ENCODE measurements around the gene OSBPL8. TPM values are rescaled to one million over a fixed set of nuclear protein-coding genes. Genes with fewer than 3 reads are reported as not detected.

OSBPL8 gene
- total and polyA plus RNA-seq, 2 of the 8 experiments (the other 6 are each of a cell fraction or from before 2014, with no cell fraction given), result 10.9 to 81.1 TPM

DNA sequence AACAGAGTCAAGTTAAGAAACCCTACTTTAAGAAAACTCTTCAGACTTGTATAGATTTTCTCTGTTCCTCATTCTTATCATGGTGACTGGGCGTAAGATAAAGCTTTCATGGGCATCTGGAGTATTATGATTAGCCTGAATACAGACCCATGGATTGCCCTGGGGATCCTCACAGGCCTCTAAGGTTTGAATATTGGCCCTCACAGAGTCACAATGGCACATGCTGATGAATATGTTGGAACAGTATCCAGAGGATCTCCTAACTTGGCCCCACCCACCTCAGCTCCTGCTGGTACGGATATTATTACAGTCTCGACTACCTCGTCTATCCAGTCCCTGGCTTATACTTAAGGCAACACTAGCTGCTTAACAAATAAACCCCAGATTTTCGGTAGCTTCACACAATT is 8.1 kb downstream of the OSBPL8 start:
- peaks cover 2% of the 10 kb centered on the region; the same call in 1 of the 2 replicates for H3K79me1 ChIP-seq (ENCODE audit: low read depth, low read length)
- no peaks in the 10 kb centered on the region for H3K36me3 ChIP-seq (ENCODE audit: control insufficient read depth in 2 of 4, insufficient read depth in 4 of 4, low read length in 3 of 4)
- no peak overlapping the region for H2BK12ac ChIP-seq (ENCODE audit: low read depth, low read length)
- no peak overlapping the region for H3K4me3 ChIP-seq (ENCODE audit: extremely low read depth in 1 of 4, insufficient read depth in 2 of 4, low read depth in 3 of 4, low read length in 4 of 4)
- no peak overlapping the region for H4K8ac ChIP-seq (ENCODE audit: extremely low read depth, insufficient read depth, low read length)
- H2AFZ ChIP-seq (ENCODE audit: low read length), result no peak overlapping the region
- no peaks in the 10 kb centered on the region for H3K23me2 ChIP-seq (ENCODE audit: low read depth, low read length)
- H3K4ac ChIP-seq (replicated peaks; ENCODE audit: insufficient read length, low read depth, low read length), result no peak overlapping the region
- no peak overlapping the region for H2BK15ac ChIP-seq (ENCODE audit: low read length)
- H4K91ac ChIP-seq (replicated peaks; ENCODE audit: insufficient read length, low read length), result no peak overlapping the region
- ChIA-PET POLR2A (ENCODE audit: partially characterized antibody) (interaction anchor here (0.5 to 3.0 kb wide), 3 partner anchors 8 to 504 kb away, joined by 3 to 15 read pairs (median 4); partner anchors contain the start of gene OSBPL8), CTCF (ENCODE audit: partially characterized antibody) (interaction anchor here (1.3 kb wide), 1 partner anchor 10 kb away, joined by 3 read pairs; no protein-coding TSS in a partner anchor)
- H3K18ac ChIP-seq (ENCODE audit: extremely low read depth, low read length), result no peak overlapping the region
- peaks cover 0 to 96% of the 10 kb centered on the region in 2 experiments; a peak in 2 of 4 replicates for H3K79me2 ChIP-seq (ENCODE audit: control insufficient read depth in 1 of 2, insufficient read depth in 2 of 2, low read length in 2 of 2)
- H3K27ac ChIP-seq (ENCODE audit: low read depth, low read length), result no peak overlapping the region
- no peak overlapping the region for H2BK5ac ChIP-seq (ENCODE audit: low read depth, low read length)
- no peak overlapping the region for H4K5ac ChIP-seq (ENCODE audit: insufficient read length, low read depth, low read length)
- no peak for FAIRE-seq
- DNase-seq (ENCODE audit: low read depth in 1 of 2, low spot score in 2 of 2), result no peak
- H3K4me1 ChIP-seq (replicated peaks in 1 of 4; ENCODE audit: control insufficient read depth in 3 of 4, insufficient read depth in 4 of 4, low read length in 3 of 4), result peaks cover 0 to 12% (median 5%) of the 10 kb centered on the region in 4 experiments; a peak in 5 of 7 replicates
- H4K20me1 ChIP-seq (replicated peaks in 1 of 2; ENCODE audit: control insufficient read depth in 1 of 2, insufficient read depth in 2 of 2, low read length in 2 of 2), result peaks cover 2 to 6% of the 10 kb centered on the region in 2 experiments
- no peak overlapping the region for H2BK20ac ChIP-seq (ENCODE audit: low read length)
- no peak overlapping the region for H3K4me2 ChIP-seq (ENCODE audit: insufficient read depth in 1 of 2, low read depth in 2 of 2, low read length in 2 of 2)
- H3K27me3 ChIP-seq (replicated peaks in 1 of 4; ENCODE audit: control insufficient read depth in 3 of 4, extremely low read depth in 1 of 4, insufficient read depth in 3 of 4, low read length in 3 of 4), result no peaks in the 10 kb centered on the region
- H2BK120ac ChIP-seq (replicated peaks; ENCODE audit: low read depth, low read length), result no peak overlapping the region
- no peak overlapping the region for H3K9ac ChIP-seq (replicated peaks in 1 of 4; ENCODE audit: extremely low read depth in 1 of 4, low read depth in 3 of 4, low read length in 3 of 4)
- H3K14ac ChIP-seq (ENCODE audit: insufficient read length), result no peak overlapping the region
- no peak overlapping the region for H3K23ac ChIP-seq (ENCODE audit: insufficient read length)
- 88% methylated on average over 5 of the region's 5 CpGs; no CpG with 5 or more reads in 1 of the 2 experiments for WGBS, 2 experiments (ENCODE audit: extremely low coverage in 1 of 2, insufficient coverage in 1 of 2, insufficient read length in 1 of 2, insufficient replicate concordance in 2 of 2, low coverage in 1 of 2, low lambda C conversion rate in 2 of 2, missing lambda C conversion rate in 1 of 2)
- no peaks in the 10 kb centered on the region for H3K9me3 ChIP-seq (ENCODE audit: insufficient read depth in 2 of 2, low read depth in 1 of 2, low read length in 1 of 2)
- no peak overlapping the region for H2AK5ac ChIP-seq (ENCODE audit: low read depth, low read length)
- no peak overlapping the region for H3K56ac ChIP-seq (replicated peaks; ENCODE audit: insufficient read length, low read depth, low read length)
- TF ChIP-seq BRCA1 (IDR thresholded peaks at IDR 0.05; ENCODE audit: low read depth, low read length) (no peak), ATF2 (IDR thresholded peaks at IDR 0.05; ENCODE audit: low read length) (no peak), SRF (IDR thresholded peaks at IDR 0.05; ENCODE audit: low read depth, low read length) (no peak), POLR2AphosphoS5 (IDR thresholded peaks at IDR 0.05; ENCODE audit: low read depth, low read length) (no peak), EP300 (IDR thresholded peaks at IDR 0.05; ENCODE audit: borderline replicate concordance in 1 of 2, low read depth in 2 of 2, low read length in 2 of 2) (no peak), SIX5 (IDR thresholded peaks at IDR 0.05; ENCODE audit: low read depth, low read length) (no peak), TBP (IDR thresholded peaks at IDR 0.05; ENCODE audit: low read depth, low read length) (no peak), SP1 (IDR thresholded peaks at IDR 0.05; ENCODE audit: low read depth, low read length) (no peak), RAD21 (IDR thresholded peaks at IDR 0.05 in 1 of 2, conservative IDR thresholded peaks at IDR 0.05 in 1 of 2; ENCODE audit: low read depth in 2 of 2, low read length in 2 of 2) (no peak), TCF12 (IDR thresholded peaks at IDR 0.05; ENCODE audit: low read depth, low read length) (no peak)
- TF ChIP-seq, protein P1, sequence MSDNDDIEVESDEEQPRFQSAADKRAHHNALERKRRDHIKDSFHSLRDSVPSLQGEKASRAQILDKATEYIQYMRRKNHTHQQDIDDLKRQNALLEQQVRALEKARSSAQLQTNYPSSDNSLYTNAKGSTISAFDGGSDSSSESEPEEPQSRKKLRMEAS (IDR thresholded peaks at IDR 0.05), result no peak

All from H1 (cell line).